ENCODE results near the gene CLTCL1. TPM values are rescaled to one million over a fixed set of nuclear protein-coding genes. Genes with fewer than 3 reads are reported as not detected.
"Not testable (repeated sequence)": the region's sequence is repeated elsewhere in the genome, so short reads cannot be mapped to it uniquely, and the experiment has no call there.

The CLTCL1 gene
- total RNA-seq, 1 donor, result 1.7 TPM

- no peaks in the 10 kb centered on the region for H3K27me3 ChIP-seq (ENCODE audit: insufficient read depth, low read length)
- no peaks in the 10 kb centered on the region for H3K4me1 ChIP-seq (ENCODE audit: insufficient read depth, low read length)
- no peaks in the 10 kb centered on the region for H3K9me3 ChIP-seq (ENCODE audit: low read depth, low read length)
- no peak overlapping the region for H3K4me3 ChIP-seq (ENCODE audit: low read length)
These were observed 85.2 kb downstream of the CLTCL1 start for GRCh38 chr22:19206287-19206686.

GRCh38 chr22:19204640-19205039 lies 86.9 kb downstream of the CLTCL1 start:
- no peak overlapping the region for H3K4me3 ChIP-seq (ENCODE audit: low read length)
- no peaks in the 10 kb centered on the region for H3K4me1 ChIP-seq (ENCODE audit: insufficient read depth, low read length)
- H3K27me3 ChIP-seq (ENCODE audit: insufficient read depth, low read length), result no peaks in the 10 kb centered on the region
- no peaks in the 10 kb centered on the region for H3K9me3 ChIP-seq (ENCODE audit: low read depth, low read length)

GRCh38 chr22:19203834-19204233 lies 87.7 kb downstream of the CLTCL1 start:
- H3K27me3 ChIP-seq (ENCODE audit: insufficient read depth, low read length), result no peaks in the 10 kb centered on the region
- no peak overlapping the region for H3K4me3 ChIP-seq (ENCODE audit: low read length)
- no peaks in the 10 kb centered on the region for H3K9me3 ChIP-seq (ENCODE audit: low read depth, low read length)
- H3K4me1 ChIP-seq (ENCODE audit: insufficient read depth, low read length), result no peaks in the 10 kb centered on the region

- not testable (repeated sequence) for H3K27me3 ChIP-seq (ENCODE audit: insufficient read depth, low read length); H3K4me1 ChIP-seq (ENCODE audit: insufficient read depth, low read length); H3K4me3 ChIP-seq (ENCODE audit: low read length); H3K9me3 ChIP-seq (ENCODE audit: low read depth, low read length)
These were observed 88.7 kb downstream of the CLTCL1 start for GRCh38 chr22:19202799-19203186.

- Histone ChIP-seq H3K27me3 (ENCODE audit: insufficient read depth, low read length) (no peaks in the 10 kb centered on the region), H3K4me1 (ENCODE audit: insufficient read depth, low read length) (no peaks in the 10 kb centered on the region), H3K9me3 (ENCODE audit: low read depth, low read length) (no peaks in the 10 kb centered on the region), H3K4me3 (ENCODE audit: low read length) (no peak overlapping the region)
These were observed 89.4 kb downstream of the CLTCL1 start for GRCh38 chr22:19201869-19202798.

- H3K27me3 ChIP-seq (ENCODE audit: insufficient read depth, low read length), result no peaks in the 10 kb centered on the region
- H3K9me3 ChIP-seq (ENCODE audit: low read depth, low read length), result no peaks in the 10 kb centered on the region
- no peaks in the 10 kb centered on the region for H3K4me1 ChIP-seq (ENCODE audit: insufficient read depth, low read length)
- H3K4me3 ChIP-seq (ENCODE audit: low read length), result no peak overlapping the region
These were observed 90.2 kb downstream of the CLTCL1 start for GRCh38 chr22:19201130-19201868.

- H3K27me3 ChIP-seq (ENCODE audit: insufficient read depth, low read length), result no peaks in the 10 kb centered on the region
- H3K4me1 ChIP-seq (ENCODE audit: insufficient read depth, low read length), result no peaks in the 10 kb centered on the region
- H3K9me3 ChIP-seq (ENCODE audit: low read depth, low read length), result no peaks in the 10 kb centered on the region
- H3K4me3 ChIP-seq (ENCODE audit: low read length), result no peak overlapping the region
These were observed 92.0 kb downstream of the CLTCL1 start for GRCh38 chr22:19199479-19199878.

- Histone ChIP-seq H3K27me3 (ENCODE audit: insufficient read depth, low read length) (no peaks in the 10 kb centered on the region), H3K4me1 (ENCODE audit: insufficient read depth, low read length) (no peaks in the 10 kb centered on the region), H3K4me3 (ENCODE audit: low read length) (no peak overlapping the region), H3K9me3 (ENCODE audit: low read depth, low read length) (no peaks in the 10 kb centered on the region)
These were observed 93.3 kb downstream of the CLTCL1 start for GRCh38 chr22:19197997-19198865.

GRCh38 chr22:19196841-19197612 lies 94.5 kb downstream of the CLTCL1 start:
- Histone ChIP-seq H3K9me3 (ENCODE audit: low read depth, low read length) (no peaks in the 10 kb centered on the region), H3K4me3 (ENCODE audit: low read length) (no peak overlapping the region), H3K4me1 (ENCODE audit: insufficient read depth, low read length) (no peaks in the 10 kb centered on the region), H3K27me3 (ENCODE audit: insufficient read depth, low read length) (no peaks in the 10 kb centered on the region)

- no peak overlapping the region for H3K4me3 ChIP-seq (ENCODE audit: low read length)
These were observed 95.5 kb downstream of the CLTCL1 start for GRCh38 chr22:19195796-19196731.

GRCh38 chr22:19194766-19195536 lies 96.6 kb downstream of the CLTCL1 start:
- H3K4me3 ChIP-seq (ENCODE audit: low read length), result no peak overlapping the region
- no peaks in the 10 kb centered on the region for H3K4me1 ChIP-seq (ENCODE audit: insufficient read depth, low read length)
- no peaks in the 10 kb centered on the region for H3K9me3 ChIP-seq (ENCODE audit: low read depth, low read length)
- no peaks in the 10 kb centered on the region for H3K27me3 ChIP-seq (ENCODE audit: insufficient read depth, low read length)

More at GRCh38 chr22:19195796-19196731, 95.5 kb downstream of the CLTCL1 start:
- no peaks in the 10 kb centered on the region for H3K4me1 ChIP-seq (ENCODE audit: insufficient read depth, low read length)
- no peaks in the 10 kb centered on the region for H3K27me3 ChIP-seq (ENCODE audit: insufficient read depth, low read length)
- no peaks in the 10 kb centered on the region for H3K9me3 ChIP-seq (ENCODE audit: low read depth, low read length)

GRCh38 chr22:19193879-19194278 lies 97.6 kb downstream of the CLTCL1 start:
- Histone ChIP-seq H3K27me3 (ENCODE audit: insufficient read depth, low read length) (no peaks in the 10 kb centered on the region), H3K9me3 (ENCODE audit: low read depth, low read length) (no peaks in the 10 kb centered on the region), H3K4me3 (ENCODE audit: low read length) (no peak overlapping the region), H3K4me1 (ENCODE audit: insufficient read depth, low read length) (no peaks in the 10 kb centered on the region)
